Tibial nerve (tissue), 4 donors: Measurements from ENCODE around the gene NPHP4. TPM values are rescaled to one million over a fixed set of nuclear protein-coding genes. Genes with fewer than 3 reads are reported as not detected.

Experiments used
- DNase-seq, 2 donors: peaks; one replicate each; pipeline ENCODE4 v3.0.0-alpha.2; 2019; ENCODE audit warnings: low spot score in 2 of 2
- H3K27ac ChIP-seq, 4 donors: fragments of 200-600 bp; sonication (generic) in 3 of 4; one replicate each; pipeline ENCODE4 v1.5.1; 2017 to 2019; ENCODE audit warnings: mild to moderate bottlenecking in 1 of 4
- H3K27me3 ChIP-seq, 2 donors: fragments of 200-600 bp; sonication (generic) in 1 of 2; one replicate each; pipeline versions ENCODE4 v1.5.1 to v1.6.0; 2017 to 2019
- H3K36me3 ChIP-seq, 3 donors: fragments of 200-600 bp; sonication (generic); one replicate each; pipeline ENCODE4 v1.5.1; 2018 to 2019
- H3K4me1 ChIP-seq, 4 donors: fragments of 200-600 bp; sonication (generic) in 3 of 4; one replicate each; pipeline ENCODE4 v1.5.1; 2017 to 2019
- H3K4me3 ChIP-seq, 4 donors: fragments of 200-600 bp; sonication (generic) in 3 of 4; one replicate each; pipeline ENCODE4 v1.5.1; 2017 to 2019; ENCODE audit warnings: mild to moderate bottlenecking in 1 of 4, moderate library complexity in 1 of 4
- H3K9me3 ChIP-seq, 4 donors: fragments of 200-600 bp; sonication (generic) in 3 of 4; one replicate each; pipeline ENCODE4 v1.5.1; 2017 to 2019
- EP300 ChIP-seq, 2 donors: sonication (generic); formaldehyde crosslinking; IDR thresholded peaks; one replicate each; pipeline ENCODE4 v1.6.1; 2017; ENCODE audit warnings: antibody characterized with exemption in 2 of 2, mild to moderate bottlenecking in 1 of 2
- POLR2A ChIP-seq, 2 donors: fragments of 450-650 bp; IDR thresholded peaks; one replicate each; pipeline ENCODE4 v1.6.1; 2017; ENCODE audit warnings: antibody characterized with exemption in 2 of 2, mild to moderate bottlenecking in 2 of 2, moderate library complexity in 2 of 2
- WGBS, 2 donors: methylation state at CpG; one replicate each; pipeline ENCODE4 v1.1.5; 2018; 5-methylcytosine and 5-hydroxymethylcytosine counted together
- total RNA-seq, 4 donors: library from RNA; depleted of rRNA; stranded (reverse); fragments of >200 nt; gene quantifications; one replicate each; pipeline ENCODE4 v1.1.0, GENCODE V29; 2016
- TF ChIP-seq, protein P1 (sequence below), 5 experiments: fragments of 200-600 bp in 3 of 5; fragments of 450-650 bp in 2 of 5; sonication (generic) in 3 of 5; IDR thresholded peaks; one replicate each; pipeline ENCODE4 v1.5.1; 2016 to 2019; ENCODE audit warnings: antibody characterized with exemption in 5 of 5, mild to moderate bottlenecking in 3 of 5, moderate library complexity in 2 of 5

Gene NPHP4
- total RNA-seq, 4 donors from 2014 or later = 14.7 to 34.5 (median 28.0) TPM

DNA sequence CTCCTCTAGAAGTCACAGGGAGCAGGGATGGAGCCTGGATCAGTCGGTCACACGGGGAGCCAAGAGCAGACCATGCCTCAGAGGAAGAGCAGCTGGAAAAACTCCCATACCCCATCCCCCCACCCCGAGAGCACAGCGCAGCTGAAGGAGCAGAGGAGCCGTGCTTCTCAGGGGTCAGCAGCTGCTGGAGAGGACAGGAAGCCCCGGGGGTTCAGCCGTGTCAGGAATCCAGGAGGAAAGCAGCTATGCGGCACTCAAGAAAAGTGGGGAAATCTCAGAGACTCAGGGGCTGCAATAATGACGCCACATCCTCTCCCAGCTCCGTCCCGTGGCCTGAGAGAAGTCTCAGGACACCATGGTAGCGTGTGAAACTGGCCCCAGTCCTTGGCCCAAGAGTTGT is 102.3 kb downstream of the NPHP4 start:
- Histone ChIP-seq H3K27ac (no peak overlapping the region), H3K9me3 (no peaks in the 10 kb centered on the region), H3K4me1 (no peaks in the 10 kb centered on the region), H3K27me3 (no peaks in the 10 kb centered on the region), H3K4me3 (no peak overlapping the region), H3K36me3 (peaks cover 0 to 51% (median 0%) of the 10 kb centered on the region in 3 donors)
- no peak for DNase-seq
- TF ChIP-seq EP300 (IDR thresholded peaks at IDR 0.05) = no peak
- 58 to 67% methylated on average over 7 to 12 of the region's 12 CpGs for WGBS, 2 donors

DNA sequence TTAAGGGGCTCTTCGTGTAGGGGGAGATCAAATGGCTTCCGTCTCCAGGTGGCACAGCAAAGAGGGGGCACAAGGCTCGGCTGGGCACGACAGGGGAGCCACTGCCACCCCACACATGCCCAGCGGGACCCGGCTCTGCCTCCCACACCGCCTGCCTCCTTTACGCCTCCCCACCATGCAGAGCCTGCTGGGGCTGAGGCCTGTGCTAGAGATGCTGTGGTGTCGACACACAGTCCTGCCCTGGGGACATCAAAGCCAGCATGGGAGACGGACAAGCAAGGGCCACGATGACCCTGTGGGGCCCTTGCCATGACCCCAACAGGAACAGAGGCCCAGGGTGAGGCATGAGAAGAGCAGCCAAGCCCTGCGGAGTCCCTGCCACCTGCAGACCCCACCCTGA is 102.8 kb downstream of the NPHP4 start:
- TF ChIP-seq POLR2A (IDR thresholded peaks at IDR 0.05) = no peak
- TF ChIP-seq, protein P1, sequence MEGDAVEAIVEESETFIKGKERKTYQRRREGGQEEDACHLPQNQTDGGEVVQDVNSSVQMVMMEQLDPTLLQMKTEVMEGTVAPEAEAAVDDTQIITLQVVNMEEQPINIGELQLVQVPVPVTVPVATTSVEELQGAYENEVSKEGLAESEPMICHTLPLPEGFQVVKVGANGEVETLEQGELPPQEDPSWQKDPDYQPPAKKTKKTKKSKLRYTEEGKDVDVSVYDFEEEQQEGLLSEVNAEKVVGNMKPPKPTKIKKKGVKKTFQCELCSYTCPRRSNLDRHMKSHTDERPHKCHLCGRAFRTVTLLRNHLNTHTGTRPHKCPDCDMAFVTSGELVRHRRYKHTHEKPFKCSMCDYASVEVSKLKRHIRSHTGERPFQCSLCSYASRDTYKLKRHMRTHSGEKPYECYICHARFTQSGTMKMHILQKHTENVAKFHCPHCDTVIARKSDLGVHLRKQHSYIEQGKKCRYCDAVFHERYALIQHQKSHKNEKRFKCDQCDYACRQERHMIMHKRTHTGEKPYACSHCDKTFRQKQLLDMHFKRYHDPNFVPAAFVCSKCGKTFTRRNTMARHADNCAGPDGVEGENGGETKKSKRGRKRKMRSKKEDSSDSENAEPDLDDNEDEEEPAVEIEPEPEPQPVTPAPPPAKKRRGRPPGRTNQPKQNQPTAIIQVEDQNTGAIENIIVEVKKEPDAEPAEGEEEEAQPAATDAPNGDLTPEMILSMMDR (IDR thresholded peaks at IDR 0.05) = no peak
- no peak for TF ChIP-seq EP300 (IDR thresholded peaks at IDR 0.05)
- Histone ChIP-seq H3K36me3 (peaks cover 0 to 51% (median 0%) of the 10 kb centered on the region in 3 donors), H3K4me3 (no peak overlapping the region), H3K4me1 (no peaks in the 10 kb centered on the region), H3K9me3 (no peaks in the 10 kb centered on the region), H3K27me3 (no peaks in the 10 kb centered on the region), H3K27ac (no peak overlapping the region)
- WGBS, 2 donors = 79 to 92% methylated on average over 10 to 11 of the region's 12 CpGs
- DNase-seq = no peak

DNA sequence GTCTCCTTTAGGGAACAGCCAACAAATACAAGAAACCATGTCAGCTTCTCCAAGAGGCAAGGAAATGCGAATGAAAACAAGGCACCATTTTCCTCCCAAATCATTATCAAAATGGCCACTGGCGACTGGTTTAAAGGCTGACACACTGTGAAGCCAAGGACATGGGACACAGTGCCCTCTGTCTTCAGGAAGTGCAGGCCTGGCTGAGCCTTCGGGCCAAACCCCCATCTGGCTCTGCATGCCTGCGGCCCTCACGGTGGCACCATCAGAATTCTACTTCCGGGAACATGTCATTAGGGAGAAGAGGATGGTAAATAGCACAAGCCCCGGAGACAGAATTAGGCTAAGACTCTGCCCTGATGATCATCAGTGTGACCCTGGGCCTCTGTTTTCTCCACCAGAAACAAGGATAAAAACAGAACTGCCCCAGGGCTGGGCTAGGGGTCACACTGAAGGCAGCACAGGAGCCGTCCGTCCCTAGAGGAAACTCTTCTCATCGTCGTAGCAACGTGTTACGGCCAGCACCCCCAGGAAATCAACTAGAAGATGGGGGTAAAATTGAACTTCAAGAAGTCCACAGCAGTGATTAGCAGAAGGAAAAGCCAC is 103.5 kb downstream of the NPHP4 start:
- TF ChIP-seq POLR2A (IDR thresholded peaks at IDR 0.05) (no peak), EP300 (IDR thresholded peaks at IDR 0.05) (no peak)
- TF ChIP-seq, protein P1 (IDR thresholded peaks at IDR 0.05) = no peak
- no peak overlapping the region for H3K27ac ChIP-seq
- no peaks in the 10 kb centered on the region for H3K27me3 ChIP-seq
- DNase-seq = no peak
- no peaks in the 10 kb centered on the region for H3K4me1 ChIP-seq
- no peak overlapping the region for H3K4me3 ChIP-seq
- WGBS, 2 donors = 73 to 75% methylated on average over 13 of the region's 13 CpGs
- H3K36me3 ChIP-seq = peaks cover 0 to 54% (median 0%) of the 10 kb centered on the region in 3 donors
- no peaks in the 10 kb centered on the region for H3K9me3 ChIP-seq

DNA sequence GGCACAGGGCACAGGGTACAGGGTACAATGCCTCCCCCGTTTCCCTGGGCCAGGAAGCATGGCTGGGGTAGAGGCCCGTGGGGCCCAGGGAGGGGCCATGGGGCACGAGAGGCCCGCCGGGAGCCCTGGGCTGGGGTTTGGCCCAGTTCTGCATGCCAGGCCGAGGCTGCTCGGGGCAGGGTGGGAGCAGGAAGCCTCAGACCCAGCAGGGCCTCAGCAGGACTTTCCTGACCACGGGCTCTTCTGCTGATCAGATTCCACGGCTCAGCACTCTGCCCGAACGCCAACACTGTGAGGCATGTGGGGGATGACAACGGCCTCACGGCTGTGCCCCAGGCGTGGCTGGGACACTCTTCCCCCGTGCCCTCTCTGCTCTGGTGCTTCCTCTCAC is 104.3 kb downstream of the NPHP4 start:
- Histone ChIP-seq H3K4me1 (no peaks in the 10 kb centered on the region), H3K4me3 (no peak overlapping the region), H3K9me3 (no peaks in the 10 kb centered on the region), H3K27me3 (no peaks in the 10 kb centered on the region), H3K36me3 (peaks cover 0 to 62% (median 0%) of the 10 kb centered on the region in 3 donors), H3K27ac (no peak overlapping the region)
- no peak for DNase-seq
- 69 to 70% methylated on average over 15 of the region's 15 CpGs for WGBS, 2 donors
- TF ChIP-seq, protein P1 (IDR thresholded peaks at IDR 0.05) = no peak
- TF ChIP-seq EP300 (IDR thresholded peaks at IDR 0.05) (no peak), POLR2A (IDR thresholded peaks at IDR 0.05) (no peak)

DNA sequence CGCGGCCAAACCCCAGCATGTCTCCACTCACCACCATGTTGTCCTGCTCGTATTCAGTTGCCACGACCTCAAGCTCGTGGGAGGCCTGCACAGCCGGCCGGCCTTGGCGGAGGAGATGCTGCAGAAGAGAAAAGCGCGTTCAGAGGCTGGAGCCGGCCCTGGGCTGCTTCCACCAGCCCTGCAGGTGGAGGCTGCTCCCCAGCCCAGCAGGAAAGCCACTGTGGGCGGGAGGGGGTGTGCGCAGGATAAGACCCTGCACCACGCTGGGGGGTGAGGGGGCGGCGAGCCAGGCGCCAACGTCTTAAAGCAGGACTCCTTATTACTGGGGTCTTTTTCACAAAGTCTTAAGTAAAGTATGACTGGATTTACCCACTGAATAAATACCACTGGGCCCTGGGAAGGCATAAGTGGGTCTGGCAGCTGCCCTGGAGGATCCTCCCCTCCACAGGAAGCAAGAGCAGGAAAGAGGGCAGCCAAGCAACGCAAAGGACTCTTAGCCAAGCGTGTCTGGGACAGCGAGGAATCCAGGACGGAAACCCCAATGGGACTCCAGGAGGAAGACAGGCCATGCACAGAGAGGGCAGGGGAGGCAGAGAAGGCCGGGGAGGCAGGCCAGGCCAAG is 104.8 kb downstream of the NPHP4 start:
- Histone ChIP-seq H3K4me1 (no peaks in the 10 kb centered on the region), H3K27me3 (no peaks in the 10 kb centered on the region), H3K27ac (no peak overlapping the region), H3K9me3 (no peaks in the 10 kb centered on the region), H3K4me3 (no peak overlapping the region), H3K36me3 (peaks cover 0 to 67% (median 0%) of the 10 kb centered on the region in 3 donors)
- 89 to 91% methylated on average over 23 of the region's 23 CpGs for WGBS, 2 donors
- TF ChIP-seq EP300 (IDR thresholded peaks at IDR 0.05) (no peak), POLR2A (IDR thresholded peaks at IDR 0.05) (no peak)
- TF ChIP-seq, protein P1 (IDR thresholded peaks at IDR 0.05) = no peak
- no peak for DNase-seq
